ENCODE data around the gene RHOBTB1. TPM values are rescaled to one million over a fixed set of nuclear protein-coding genes. Genes with fewer than 3 reads are reported as not detected.

The RHOBTB1 gene
- total RNA-seq, 2 donors from 2014 or later: 0.77 TPM; not detected in 1

- Mint-ChIP-seq H3K9me3 (no peaks in the 10 kb centered on the region), H3K4me3 (no peak overlapping the region), H3K36me3 (ENCODE audit: insufficient read depth in 2 of 2) (no peaks in the 10 kb centered on the region), H3K27ac (no peak overlapping the region), H3K4me1 (ENCODE audit: low read depth) (peaks cover 16% of the 10 kb centered on the region), H3K27me3 (ENCODE audit: low read depth) (no peaks in the 10 kb centered on the region)
- DNase-seq (no peak), ATAC-seq (replicated peaks in 1 of 2) (no peak)
Measured at GRCh38 chr10:60960031-60960430, 16.0 kb upstream of the RHOBTB1 start.

GRCh38 chr10:60958892-60959601, 15.1 kb upstream of the RHOBTB1 start:
- peaks cover 8% of the 10 kb centered on the region for H3K4me1 Mint-ChIP-seq (ENCODE audit: low read depth)
- no peak overlapping the region for H3K27ac Mint-ChIP-seq
- no peaks in the 10 kb centered on the region for H3K9me3 Mint-ChIP-seq
- DNase-seq: no peak
- no peaks in the 10 kb centered on the region for H3K27me3 Mint-ChIP-seq (ENCODE audit: low read depth)
- no peak overlapping the region for H3K4me3 Mint-ChIP-seq
- H3K36me3 Mint-ChIP-seq (ENCODE audit: insufficient read depth in 2 of 2): no peaks in the 10 kb centered on the region
- ATAC-seq (replicated peaks in 1 of 2): no peak

- Mint-ChIP-seq H3K4me1 (ENCODE audit: low read depth) (no peaks in the 10 kb centered on the region), H3K9me3 (no peaks in the 10 kb centered on the region), H3K36me3 (ENCODE audit: insufficient read depth in 2 of 2) (no peaks in the 10 kb centered on the region), H3K27me3 (ENCODE audit: low read depth) (peaks cover 10% of the 10 kb centered on the region), H3K27ac (no peak overlapping the region), H3K4me3 (no peak overlapping the region)
- DNase-seq: no peak
- no peak for ATAC-seq (replicated peaks in 1 of 2)
Measured at GRCh38 chr10:60957667-60958221, 13.8 kb upstream of the RHOBTB1 start.

GRCh38 chr10:60955957-60956425, 12.0 kb upstream of the RHOBTB1 start:
- Mint-ChIP-seq H3K36me3 (ENCODE audit: insufficient read depth in 2 of 2) (no peaks in the 10 kb centered on the region), H3K9me3 (no peaks in the 10 kb centered on the region), H3K4me1 (ENCODE audit: low read depth) (no peaks in the 10 kb centered on the region), H3K4me3 (no peak overlapping the region), H3K27me3 (ENCODE audit: low read depth) (peaks cover 19% of the 10 kb centered on the region), H3K27ac (no peak overlapping the region)
- no peak for ATAC-seq (replicated peaks in 1 of 2)
- DNase-seq: no peak

GRCh38 chr10:60955316-60955715, 11.3 kb upstream of the RHOBTB1 start:
- Mint-ChIP-seq H3K4me1 (ENCODE audit: low read depth) (no peaks in the 10 kb centered on the region), H3K27me3 (ENCODE audit: low read depth) (peaks cover 24% of the 10 kb centered on the region), H3K4me3 (no peak overlapping the region), H3K36me3 (ENCODE audit: insufficient read depth in 2 of 2) (no peaks in the 10 kb centered on the region), H3K27ac (no peak overlapping the region), H3K9me3 (no peaks in the 10 kb centered on the region)
- DNase-seq (no peak), ATAC-seq (replicated peaks in 1 of 2) (no peak)

GRCh38 chr10:60954035-60954434, 10.1 kb upstream of the RHOBTB1 start:
- no peaks in the 10 kb centered on the region for H3K9me3 Mint-ChIP-seq
- ATAC-seq (replicated peaks in 1 of 2) (no peak), DNase-seq (no peak)
- H3K4me3 Mint-ChIP-seq: no peak overlapping the region
- H3K4me1 Mint-ChIP-seq (ENCODE audit: low read depth): no peaks in the 10 kb centered on the region
- no peak overlapping the region for H3K27ac Mint-ChIP-seq
- peaks cover 31% of the 10 kb centered on the region for H3K27me3 Mint-ChIP-seq (ENCODE audit: low read depth)
- no peaks in the 10 kb centered on the region for H3K36me3 Mint-ChIP-seq (ENCODE audit: insufficient read depth in 2 of 2)

GRCh38 chr10:60953420-60953819, 9.4 kb upstream of the RHOBTB1 start:
- no peak overlapping the region for H3K4me3 Mint-ChIP-seq
- no peak for ATAC-seq (replicated peaks in 1 of 2)
- no peak for DNase-seq
- no peak overlapping the region for H3K27ac Mint-ChIP-seq
- H3K36me3 Mint-ChIP-seq (ENCODE audit: insufficient read depth in 2 of 2): no peaks in the 10 kb centered on the region
- no peaks in the 10 kb centered on the region for H3K4me1 Mint-ChIP-seq (ENCODE audit: low read depth)
- peaks cover 31% of the 10 kb centered on the region for H3K27me3 Mint-ChIP-seq (ENCODE audit: low read depth)
- H3K9me3 Mint-ChIP-seq: no peaks in the 10 kb centered on the region

- no peak overlapping the region for H3K27ac Mint-ChIP-seq
- no peak for ATAC-seq (replicated peaks in 1 of 2)
- H3K27me3 Mint-ChIP-seq (ENCODE audit: low read depth): peaks cover 31% of the 10 kb centered on the region
- DNase-seq: no peak
- H3K9me3 Mint-ChIP-seq: no peaks in the 10 kb centered on the region
- no peak overlapping the region for H3K4me3 Mint-ChIP-seq
- H3K36me3 Mint-ChIP-seq (ENCODE audit: insufficient read depth in 2 of 2): no peaks in the 10 kb centered on the region
- no peaks in the 10 kb centered on the region for H3K4me1 Mint-ChIP-seq (ENCODE audit: low read depth)
Measured at GRCh38 chr10:60952846-60953220, 8.8 kb upstream of the RHOBTB1 start.

GRCh38 chr10:60952067-60952845, 8.3 kb upstream of the RHOBTB1 start:
- no peaks in the 10 kb centered on the region for H3K36me3 Mint-ChIP-seq (ENCODE audit: insufficient read depth in 2 of 2)
- no peak overlapping the region for H3K4me3 Mint-ChIP-seq
- no peaks in the 10 kb centered on the region for H3K9me3 Mint-ChIP-seq
- ATAC-seq (replicated peaks in 1 of 2): no peak
- DNase-seq: no peak
- no peak overlapping the region for H3K27ac Mint-ChIP-seq
- peaks cover 35% of the 10 kb centered on the region for H3K27me3 Mint-ChIP-seq (ENCODE audit: low read depth)
- H3K4me1 Mint-ChIP-seq (ENCODE audit: low read depth): no peaks in the 10 kb centered on the region

- Mint-ChIP-seq H3K4me1 (ENCODE audit: low read depth) (no peaks in the 10 kb centered on the region), H3K9me3 (no peaks in the 10 kb centered on the region), H3K36me3 (ENCODE audit: insufficient read depth in 2 of 2) (no peaks in the 10 kb centered on the region), H3K27ac (no peak overlapping the region), H3K27me3 (ENCODE audit: low read depth) (peaks cover 45% of the 10 kb centered on the region), H3K4me3 (no peak overlapping the region)
- DNase-seq (no peak), ATAC-seq (replicated peaks in 1 of 2) (no peak)
Measured at GRCh38 chr10:60951272-60951724, 7.3 kb upstream of the RHOBTB1 start.

GRCh38 chr10:60950300-60950699, 6.3 kb upstream of the RHOBTB1 start:
- Mint-ChIP-seq H3K27me3 (ENCODE audit: low read depth) (peaks cover 55% of the 10 kb centered on the region), H3K4me3 (no peak overlapping the region), H3K36me3 (ENCODE audit: insufficient read depth in 2 of 2) (no peaks in the 10 kb centered on the region), H3K27ac (no peak overlapping the region), H3K4me1 (ENCODE audit: low read depth) (no peaks in the 10 kb centered on the region), H3K9me3 (no peaks in the 10 kb centered on the region)
- ATAC-seq (replicated peaks in 1 of 2) (no peak), DNase-seq (no peak)

- Mint-ChIP-seq H3K36me3 (ENCODE audit: insufficient read depth in 2 of 2) (no peaks in the 10 kb centered on the region), H3K9me3 (no peaks in the 10 kb centered on the region), H3K27me3 (ENCODE audit: low read depth) (peaks cover 66% of the 10 kb centered on the region)
Measured at GRCh38 chr10:60948851-60949250, 4.9 kb upstream of the RHOBTB1 start.

GRCh38 chr10:60944910-60945297, 919 bp upstream of the RHOBTB1 start:
- ATAC-seq (replicated peaks in 1 of 2): no peak
- no peaks in the 10 kb centered on the region for H3K36me3 Mint-ChIP-seq (ENCODE audit: insufficient read depth in 2 of 2)
- no peak for DNase-seq
- H3K27me3 Mint-ChIP-seq (ENCODE audit: low read depth): peaks cover 70% of the 10 kb centered on the region
- H3K4me3 Mint-ChIP-seq: peak overlapping the region; percentile 78 to 82
- peaks cover 17% of the 10 kb centered on the region for H3K4me1 Mint-ChIP-seq (ENCODE audit: low read depth)
- no peak overlapping the region for H3K27ac Mint-ChIP-seq
- no peaks in the 10 kb centered on the region for H3K9me3 Mint-ChIP-seq

More at GRCh38 chr10:60948851-60949250, 4.9 kb upstream of the RHOBTB1 start:
- DNase-seq (no peak), ATAC-seq (replicated peaks in 1 of 2) (no peak)
- Mint-ChIP-seq H3K4me1 (ENCODE audit: low read depth) (peaks cover 8% of the 10 kb centered on the region), H3K27ac (no peak overlapping the region), H3K4me3 (no peak overlapping the region)
